ENCODE results near the gene TNKS1BP1.
A peak's percentile ranks its signal among the peaks of the same experiment; 100 is the strongest.

The TNKS1BP1 gene

GRCh38 chr11:57327721-57328120, 3.0 kb upstream of the TNKS1BP1 start:
- Histone ChIP-seq H3K9me2 (ENCODE audit: low read depth, low read length) (no peaks in the 10 kb centered on the region), H3K9ac (ENCODE audit: low read length) (no peak overlapping the region), H3K27ac (ENCODE audit: low read depth, low read length, poor library complexity, severe bottlenecking) (no peak overlapping the region), H3K36me3 (ENCODE audit: insufficient read depth, low read length) (peaks cover 74% of the 10 kb centered on the region), H3K9me3 (ENCODE audit: low read length) (no peaks in the 10 kb centered on the region), H2AFZ (ENCODE audit: low read length) (no peak overlapping the region), H3K4me1 (ENCODE audit: insufficient read depth, low read length, severe bottlenecking) (peaks cover 31% of the 10 kb centered on the region), H4K20me1 (ENCODE audit: insufficient read depth, low read length) (no peaks in the 10 kb centered on the region), H3K4me3 (ENCODE audit: low read depth, low read length, poor library complexity, severe bottlenecking) (no peak overlapping the region), H3K4me2 (ENCODE audit: low read length) (no peak overlapping the region), H3K79me2 (ENCODE audit: insufficient read depth, low read length) (no peaks in the 10 kb centered on the region), H3K27me3 (ENCODE audit: insufficient read depth, low read length) (no peaks in the 10 kb centered on the region), H3F3A (ENCODE audit: insufficient read depth, low read length) (0 out of 2 replicates have a peak, but pooled peaks cover 4% of the 10 kb centered on the region)
- TF ChIP-seq EZH2 (IDR thresholded peaks at IDR 0.05; ENCODE audit: borderline replicate concordance, low read length) (no peak), CTCF (IDR thresholded peaks at IDR 0.05; ENCODE audit: low read length) (no peak)

GRCh38 chr11:57325735-57326048, 940 bp upstream of the TNKS1BP1 start:
- Histone ChIP-seq H3K79me2 (ENCODE audit: insufficient read depth, low read length) (no peaks in the 10 kb centered on the region), H3K4me2 (ENCODE audit: low read length) (peak overlapping the region; percentile 92), H3K27me3 (ENCODE audit: insufficient read depth, low read length) (no peaks in the 10 kb centered on the region), H3K9me2 (ENCODE audit: low read depth, low read length) (no peaks in the 10 kb centered on the region), H3K4me3 (ENCODE audit: low read depth, low read length, poor library complexity, severe bottlenecking) (peak overlapping the region; percentile 69), H3F3A (ENCODE audit: insufficient read depth, low read length) (0 out of 2 replicates have a peak, but pooled peaks cover 4% of the 10 kb centered on the region), H3K27ac (ENCODE audit: low read depth, low read length, poor library complexity, severe bottlenecking) (peak overlapping the region; percentile 88), H3K36me3 (ENCODE audit: insufficient read depth, low read length) (peaks cover 53% of the 10 kb centered on the region), H4K20me1 (ENCODE audit: insufficient read depth, low read length) (no peaks in the 10 kb centered on the region), H3K9ac (ENCODE audit: low read length) (peak overlapping the region; percentile 89), H2AFZ (ENCODE audit: low read length) (no peak overlapping the region), H3K9me3 (ENCODE audit: low read length) (no peaks in the 10 kb centered on the region), H3K4me1 (ENCODE audit: insufficient read depth, low read length, severe bottlenecking) (peaks cover 39% of the 10 kb centered on the region)
- TF ChIP-seq EZH2 (IDR thresholded peaks at IDR 0.05; ENCODE audit: borderline replicate concordance, low read length): no peak
- no peak for TF ChIP-seq CTCF (IDR thresholded peaks at IDR 0.05; ENCODE audit: low read length)

- H3K27me3 ChIP-seq (ENCODE audit: insufficient read depth, low read length): no peaks in the 10 kb centered on the region
- no peaks in the 10 kb centered on the region for H3K9me3 ChIP-seq (ENCODE audit: low read length)
- no peak for TF ChIP-seq EZH2 (IDR thresholded peaks at IDR 0.05; ENCODE audit: borderline replicate concordance, low read length)
- no peak for TF ChIP-seq CTCF (IDR thresholded peaks at IDR 0.05; ENCODE audit: low read length)
- H3K79me2 ChIP-seq (ENCODE audit: insufficient read depth, low read length): no peaks in the 10 kb centered on the region
- no peaks in the 10 kb centered on the region for H4K20me1 ChIP-seq (ENCODE audit: insufficient read depth, low read length)
- H3K36me3 ChIP-seq (ENCODE audit: insufficient read depth, low read length): peaks cover 39% of the 10 kb centered on the region
- no peaks in the 10 kb centered on the region for H3K9me2 ChIP-seq (ENCODE audit: low read depth, low read length)
- H3K27ac ChIP-seq (ENCODE audit: low read depth, low read length, poor library complexity, severe bottlenecking): peak overlapping the region; percentile 56
- 0 out of 2 replicates have a peak, but pooled peaks cover 4% of the 10 kb centered on the region for H3F3A ChIP-seq (ENCODE audit: insufficient read depth, low read length)
- no peak overlapping the region for H2AFZ ChIP-seq (ENCODE audit: low read length)
- H3K4me2 ChIP-seq (ENCODE audit: low read length): peak overlapping the region; percentile 92
- peak overlapping the region; percentile 89 for H3K9ac ChIP-seq (ENCODE audit: low read length)
- peaks cover 39% of the 10 kb centered on the region for H3K4me1 ChIP-seq (ENCODE audit: insufficient read depth, low read length, severe bottlenecking)
- H3K4me3 ChIP-seq (ENCODE audit: low read depth, low read length, poor library complexity, severe bottlenecking): peak overlapping the region; percentile 69
Observed at GRCh38 chr11:57324154-57324885, 432 bp downstream of the TNKS1BP1 start.

Measured in OCI-LY1 (cell line).